ENCODE data around the gene ORC2. TPM values are rescaled to one million over a fixed set of nuclear protein-coding genes. Genes with fewer than 3 reads are reported as not detected.

Gene ORC2
- total RNA-seq, 1 donor from 2014 or later = 36.2 TPM

DNA sequence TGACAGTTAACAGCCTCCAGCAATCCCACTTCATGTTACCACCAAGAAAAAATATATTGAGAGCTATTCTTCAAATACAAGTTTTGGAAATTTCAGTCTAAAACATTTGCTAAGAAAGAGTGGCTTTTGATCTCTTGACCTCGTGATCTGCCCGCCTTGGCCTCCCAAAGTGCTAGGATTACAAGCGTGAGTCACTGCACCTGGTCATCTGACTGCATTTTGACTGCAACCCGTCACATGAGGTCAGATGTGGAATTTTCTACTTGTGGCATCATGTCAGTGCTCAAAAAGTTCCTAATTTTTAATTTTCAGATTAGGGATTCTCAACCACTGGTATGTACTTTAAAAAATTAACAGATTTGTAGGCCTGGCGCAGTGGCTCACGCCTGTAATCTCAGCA lies 89.9 kb downstream of the ORC2 start:
- DNase-seq (ENCODE audit: low spot score) = no peak
- intact Hi-C loops (cut with DNase I) = no loop called here
- no peak for ATAC-seq

DNA sequence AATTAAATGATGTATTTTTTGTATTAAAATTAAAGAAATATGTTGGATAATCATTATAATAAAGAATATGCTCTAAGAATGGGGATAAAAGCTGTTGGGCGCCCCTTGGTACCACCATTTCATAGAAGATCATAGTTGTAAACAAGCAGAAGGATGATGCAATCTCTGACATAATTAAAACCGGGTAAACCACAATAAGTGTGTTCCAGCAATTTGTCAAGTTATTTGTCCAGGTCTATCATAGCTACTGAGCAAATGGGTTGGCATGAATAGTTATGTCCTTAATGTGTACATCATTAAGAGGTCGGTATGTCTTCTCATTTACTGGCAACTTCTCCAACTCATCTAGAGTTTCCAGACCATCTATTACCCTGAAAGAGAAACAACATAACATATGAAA lies 92.3 kb downstream of the ORC2 start:
- ATAC-seq (no peak), DNase-seq (ENCODE audit: low spot score) (no peak)
- intact Hi-C loops (cut with DNase I) = no loop called here

DNA sequence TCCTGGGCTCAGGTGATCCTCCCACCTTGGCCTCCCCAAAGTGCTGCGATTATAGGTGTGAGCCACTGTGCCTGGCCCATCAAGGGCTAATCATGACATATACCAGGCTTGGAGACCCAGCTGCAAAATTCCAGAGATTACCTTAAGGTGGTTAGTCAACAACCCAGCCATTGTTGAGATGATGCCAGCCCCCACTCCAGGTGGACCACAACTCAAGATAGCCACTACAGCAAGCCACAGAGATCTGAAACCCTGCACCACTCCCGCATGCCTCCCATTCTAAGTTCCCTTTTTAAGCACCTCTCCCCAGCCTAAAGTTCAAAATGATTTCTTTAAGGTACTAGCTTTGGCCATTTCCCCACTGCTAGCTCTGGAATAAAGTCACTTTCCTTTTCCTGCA lies 94.4 kb downstream of the ORC2 start:
- DNase-seq (ENCODE audit: low spot score) (no peak), ATAC-seq (no peak)
- intact Hi-C loops (cut with DNase I) = no loop called here

DNA sequence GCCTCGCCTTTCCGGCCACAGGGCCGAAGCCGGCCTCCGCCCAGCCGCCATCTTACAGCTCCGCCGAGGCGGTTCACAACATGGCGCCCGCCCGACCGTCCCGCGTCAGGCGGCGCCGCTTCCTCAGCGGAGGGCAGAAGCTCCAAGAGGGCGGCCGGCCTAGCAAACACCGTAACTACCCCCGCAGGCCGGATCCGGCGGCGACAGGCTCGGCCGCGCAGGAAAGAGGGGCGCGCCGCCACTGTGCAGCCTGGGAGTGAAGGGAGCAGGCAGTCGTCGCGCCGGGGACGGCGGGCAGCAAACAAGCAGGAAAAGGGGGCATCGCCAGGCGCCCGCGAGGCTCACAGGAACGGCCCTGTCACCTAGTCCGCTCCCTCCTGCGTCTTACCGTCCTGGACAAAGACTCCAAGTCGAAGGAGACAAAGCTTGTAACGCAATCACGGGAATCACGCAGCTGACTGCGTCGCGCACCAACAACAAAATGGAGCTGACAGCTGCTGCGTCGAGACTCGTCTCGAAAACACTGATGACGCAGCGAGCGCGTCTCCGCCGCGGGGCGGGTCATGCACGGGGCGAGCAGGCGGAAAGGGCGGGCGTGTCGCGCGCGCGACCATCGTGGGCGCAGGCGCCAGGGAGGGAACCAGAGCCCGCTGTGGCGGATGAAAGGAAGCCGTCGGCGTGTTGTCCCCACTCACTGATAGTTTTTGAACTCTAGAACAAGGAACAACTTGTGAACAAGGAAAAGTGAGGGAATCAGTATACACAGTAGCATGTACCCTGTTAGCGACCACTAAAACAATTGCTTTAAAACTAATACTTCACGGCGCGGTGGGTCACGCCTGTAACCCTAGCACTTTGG lies 99.1 kb downstream of the ORC2 start, which contains the start of gene CLK1:
Gene CLK1 (minus strand): TSS at position 483 of the 859 bp plus-strand sequence. CDS start 2,796 bp downstream, outside the sequence.
- peak; percentile 99 for DNase-seq (ENCODE audit: low spot score)
- ATAC-seq = peak; percentile 96
- intact Hi-C loops (cut with DNase I) = no loop called here

DNA sequence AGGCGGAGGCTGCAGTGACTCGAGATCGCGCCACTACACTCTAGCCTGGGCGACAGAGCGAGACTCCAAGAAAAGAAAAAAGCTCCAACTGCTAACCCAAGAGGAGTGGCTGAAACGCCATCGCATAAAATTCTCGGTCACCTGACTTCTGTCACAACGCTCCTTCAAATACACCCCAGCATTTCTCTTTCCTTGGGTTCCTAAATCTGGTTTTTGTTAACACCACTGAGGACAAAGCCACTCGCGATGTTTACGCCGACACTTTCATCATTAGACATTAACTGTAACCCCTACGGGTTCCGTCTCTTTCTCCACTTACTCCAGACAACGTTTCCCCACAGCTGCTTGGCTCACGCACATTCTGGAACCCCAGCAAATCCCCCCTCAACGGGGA lies 99.7 kb downstream of the ORC2 start:
- DNase-seq (ENCODE audit: low spot score) (no peak), ATAC-seq (peak; percentile 3)
- intact Hi-C loops (cut with DNase I) = no loop called here

DNA sequence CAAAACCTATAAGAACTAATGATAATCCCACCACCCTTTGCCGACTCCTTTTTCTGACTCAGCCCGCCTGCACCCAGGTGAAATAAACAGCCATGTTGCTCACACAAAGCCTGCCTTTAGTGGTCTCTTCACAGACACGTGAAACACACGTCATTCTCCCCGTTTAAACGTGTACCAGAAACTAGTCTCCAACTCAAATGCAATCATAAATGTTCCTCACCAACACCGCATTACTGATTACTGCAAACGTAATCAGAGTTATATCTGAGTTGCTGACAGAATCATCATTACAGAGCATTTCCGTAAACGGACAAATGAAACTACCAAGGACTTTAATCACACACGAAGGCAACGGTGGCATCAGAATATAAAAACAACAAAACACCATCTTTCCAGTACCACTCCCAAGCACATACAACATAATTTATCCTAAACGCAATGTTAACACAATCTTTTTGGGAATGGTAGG lies 100.9 kb downstream of the ORC2 start:
- intact Hi-C loops (cut with DNase I) = no loop called here
- DNase-seq (ENCODE audit: low spot score) = no peak

DNA sequence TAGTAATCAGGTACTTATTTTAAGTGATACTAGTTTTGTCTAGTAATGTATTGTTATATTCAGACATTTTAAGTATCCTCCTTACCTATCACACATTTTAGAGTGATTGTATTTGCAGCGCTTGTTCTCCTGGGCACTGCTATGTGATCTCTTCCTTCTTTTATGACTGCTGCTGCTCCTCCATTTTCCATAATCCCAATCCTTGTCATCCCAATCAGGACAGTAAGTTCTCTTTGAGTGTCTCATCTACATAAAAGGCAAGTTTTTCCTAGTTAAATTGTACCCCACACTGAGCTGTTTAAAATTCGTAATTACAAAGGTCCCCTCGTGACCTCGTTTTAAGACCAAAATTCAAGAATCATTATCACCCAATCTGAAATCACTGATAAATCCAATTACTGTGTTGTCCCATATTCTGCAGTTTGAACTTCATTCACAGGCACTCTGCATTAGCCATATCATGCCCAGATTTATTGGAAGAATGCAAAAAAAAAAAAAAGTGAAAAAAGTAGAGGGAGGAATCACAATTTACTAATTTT lies 101.8 kb downstream of the ORC2 start:
- ATAC-seq (no peak), DNase-seq (ENCODE audit: low spot score) (no peak)
- intact Hi-C loops (cut with DNase I) = no loop called here

More for the DNA sequence above, 100.9 kb downstream of the ORC2 start:
- peak; percentile 11 for ATAC-seq

DNA sequence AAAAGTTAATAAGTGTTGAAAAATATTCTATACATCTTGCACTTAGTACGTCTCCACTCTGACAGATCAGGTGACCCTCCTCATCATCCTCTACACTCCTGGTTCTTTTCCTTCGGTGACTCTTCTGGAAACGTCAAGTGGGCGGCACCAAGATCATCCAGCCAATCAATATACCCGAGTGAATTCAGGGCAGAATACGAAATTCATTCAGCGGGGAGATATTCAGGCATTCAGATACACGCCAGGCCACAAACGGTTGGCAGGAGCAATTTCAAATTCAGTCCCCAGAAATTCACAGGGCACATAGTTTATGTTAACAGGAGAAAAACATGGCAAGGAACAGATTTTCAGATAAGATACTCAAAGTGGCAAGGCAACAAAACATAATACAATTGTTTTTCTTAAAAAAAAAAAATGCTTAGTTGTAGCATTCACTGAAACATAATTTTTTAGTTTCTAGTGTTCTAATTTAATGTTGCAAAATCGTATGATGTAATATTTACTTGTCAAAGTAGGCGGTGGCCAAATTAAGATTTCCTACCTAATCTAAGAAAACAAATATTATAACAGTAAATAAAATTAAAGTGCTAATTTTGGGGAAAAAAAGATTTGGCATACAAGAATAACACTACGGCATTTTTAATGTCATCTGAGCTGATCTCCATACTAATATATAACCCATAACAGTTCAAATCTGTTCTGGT lies 103.2 kb downstream of the ORC2 start:
- DNase-seq (ENCODE audit: low spot score) = no peak
- intact Hi-C loops (cut with DNase I) = no loop called here
- ATAC-seq = peak; percentile 5

Other genes with a start within 250 kb of the ORC2 start
- 282 TPM for gene BZW1, start 151.8 kb downstream of the ORC2 start, total RNA-seq
- gene CLK1, start 99.0 kb downstream of the ORC2 start, total RNA-seq = 358 TPM
- gene PPIL3, start 74.6 kb downstream of the ORC2 start, total RNA-seq = 35.1 TPM
- 19.9 TPM for gene NIF3L1, start 74.3 kb downstream of the ORC2 start, total RNA-seq
- 35.0 TPM for gene HYCC2, start 108.0 kb upstream of the ORC2 start, total RNA-seq
- 49.6 TPM for gene NDUFB3, start 108.3 kb upstream of the ORC2 start, total RNA-seq
- gene CFLAR, start 152.5 kb upstream of the ORC2 start, total RNA-seq = 210 TPM
- 14.3 TPM for gene CASP10, start 219.5 kb upstream of the ORC2 start, total RNA-seq